Measurements from ENCODE around the gene TAP1.

GRCh38 chr6:32829495-32829894 lies 24.0 kb downstream of the TAP1 start:
- no peak for TF ChIP-seq SRF (IDR thresholded peaks at IDR 0.05; ENCODE audit: low read depth in 2 of 2, low read length in 2 of 2)
- TF ChIP-seq ZNF384 (IDR thresholded peaks at IDR 0.05; ENCODE audit: borderline replicate concordance, low read depth, low read length): no peak
- TF ChIP-seq, protein P1, sequence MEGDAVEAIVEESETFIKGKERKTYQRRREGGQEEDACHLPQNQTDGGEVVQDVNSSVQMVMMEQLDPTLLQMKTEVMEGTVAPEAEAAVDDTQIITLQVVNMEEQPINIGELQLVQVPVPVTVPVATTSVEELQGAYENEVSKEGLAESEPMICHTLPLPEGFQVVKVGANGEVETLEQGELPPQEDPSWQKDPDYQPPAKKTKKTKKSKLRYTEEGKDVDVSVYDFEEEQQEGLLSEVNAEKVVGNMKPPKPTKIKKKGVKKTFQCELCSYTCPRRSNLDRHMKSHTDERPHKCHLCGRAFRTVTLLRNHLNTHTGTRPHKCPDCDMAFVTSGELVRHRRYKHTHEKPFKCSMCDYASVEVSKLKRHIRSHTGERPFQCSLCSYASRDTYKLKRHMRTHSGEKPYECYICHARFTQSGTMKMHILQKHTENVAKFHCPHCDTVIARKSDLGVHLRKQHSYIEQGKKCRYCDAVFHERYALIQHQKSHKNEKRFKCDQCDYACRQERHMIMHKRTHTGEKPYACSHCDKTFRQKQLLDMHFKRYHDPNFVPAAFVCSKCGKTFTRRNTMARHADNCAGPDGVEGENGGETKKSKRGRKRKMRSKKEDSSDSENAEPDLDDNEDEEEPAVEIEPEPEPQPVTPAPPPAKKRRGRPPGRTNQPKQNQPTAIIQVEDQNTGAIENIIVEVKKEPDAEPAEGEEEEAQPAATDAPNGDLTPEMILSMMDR (IDR thresholded peaks at IDR 0.05 in 2 of 3, conservative IDR thresholded peaks at IDR 0.05 in 1 of 3; ENCODE audit: control insufficient read depth in 2 of 3, extremely low read depth in 1 of 3, insufficient read depth in 1 of 3, low read depth in 3 of 3, low read length in 3 of 3): no peak
- TF ChIP-seq USF2 (IDR thresholded peaks at IDR 0.05; ENCODE audit: borderline replicate concordance, low read depth, low read length): no peak
- TF ChIP-seq CBX3 (IDR thresholded peaks at IDR 0.05; ENCODE audit: borderline replicate concordance, low read depth): no peak
- TF ChIP-seq EZH2 (IDR thresholded peaks at IDR 0.05; ENCODE audit: borderline replicate concordance, control insufficient read depth, low read depth, low read length): no peak
- TF ChIP-seq MEF2A (IDR thresholded peaks at IDR 0.05; ENCODE audit: insufficient read depth, low read depth, low read length): no peak
- TF ChIP-seq, protein P2, sequence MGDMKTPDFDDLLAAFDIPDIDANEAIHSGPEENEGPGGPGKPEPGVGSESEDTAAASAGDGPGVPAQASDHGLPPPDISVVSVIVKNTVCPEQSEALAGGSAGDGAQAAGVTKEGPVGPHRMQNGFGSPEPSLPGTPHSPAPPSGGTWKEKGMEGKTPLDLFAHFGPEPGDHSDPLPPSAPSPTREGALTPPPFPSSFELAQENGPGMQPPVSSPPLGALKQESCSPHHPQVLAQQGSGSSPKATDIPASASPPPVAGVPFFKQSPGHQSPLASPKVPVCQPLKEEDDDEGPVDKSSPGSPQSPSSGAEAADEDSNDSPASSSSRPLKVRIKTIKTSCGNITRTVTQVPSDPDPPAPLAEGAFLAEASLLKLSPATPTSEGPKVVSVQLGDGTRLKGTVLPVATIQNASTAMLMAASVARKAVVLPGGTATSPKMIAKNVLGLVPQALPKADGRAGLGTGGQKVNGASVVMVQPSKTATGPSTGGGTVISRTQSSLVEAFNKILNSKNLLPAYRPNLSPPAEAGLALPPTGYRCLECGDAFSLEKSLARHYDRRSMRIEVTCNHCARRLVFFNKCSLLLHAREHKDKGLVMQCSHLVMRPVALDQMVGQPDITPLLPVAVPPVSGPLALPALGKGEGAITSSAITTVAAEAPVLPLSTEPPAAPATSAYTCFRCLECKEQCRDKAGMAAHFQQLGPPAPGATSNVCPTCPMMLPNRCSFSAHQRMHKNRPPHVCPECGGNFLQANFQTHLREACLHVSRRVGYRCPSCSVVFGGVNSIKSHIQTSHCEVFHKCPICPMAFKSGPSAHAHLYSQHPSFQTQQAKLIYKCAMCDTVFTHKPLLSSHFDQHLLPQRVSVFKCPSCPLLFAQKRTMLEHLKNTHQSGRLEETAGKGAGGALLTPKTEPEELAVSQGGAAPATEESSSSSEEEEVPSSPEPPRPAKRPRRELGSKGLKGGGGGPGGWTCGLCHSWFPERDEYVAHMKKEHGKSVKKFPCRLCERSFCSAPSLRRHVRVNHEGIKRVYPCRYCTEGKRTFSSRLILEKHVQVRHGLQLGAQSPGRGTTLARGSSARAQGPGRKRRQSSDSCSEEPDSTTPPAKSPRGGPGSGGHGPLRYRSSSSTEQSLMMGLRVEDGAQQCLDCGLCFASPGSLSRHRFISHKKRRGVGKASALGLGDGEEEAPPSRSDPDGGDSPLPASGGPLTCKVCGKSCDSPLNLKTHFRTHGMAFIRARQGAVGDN (IDR thresholded peaks at IDR 0.05): no peak
- no peak for TF ChIP-seq POLR2A (IDR thresholded peaks at IDR 0.05; ENCODE audit: low read depth, low read length)
- TF ChIP-seq YY1 (IDR thresholded peaks at IDR 0.05; ENCODE audit: low read depth, low read length): no peak
